ENCODE measurements around the gene SRSF4. TPM values are rescaled to one million over a fixed set of nuclear protein-coding genes. Genes with fewer than 3 reads are reported as not detected.

SRSF4 gene
- total and polyA plus RNA-seq, 9 of the 15 experiments (the other 6 are each of a cell fraction or from before 2014, with no cell fraction given), result 15.9 to 132 (median 82.0) TPM

DNA sequence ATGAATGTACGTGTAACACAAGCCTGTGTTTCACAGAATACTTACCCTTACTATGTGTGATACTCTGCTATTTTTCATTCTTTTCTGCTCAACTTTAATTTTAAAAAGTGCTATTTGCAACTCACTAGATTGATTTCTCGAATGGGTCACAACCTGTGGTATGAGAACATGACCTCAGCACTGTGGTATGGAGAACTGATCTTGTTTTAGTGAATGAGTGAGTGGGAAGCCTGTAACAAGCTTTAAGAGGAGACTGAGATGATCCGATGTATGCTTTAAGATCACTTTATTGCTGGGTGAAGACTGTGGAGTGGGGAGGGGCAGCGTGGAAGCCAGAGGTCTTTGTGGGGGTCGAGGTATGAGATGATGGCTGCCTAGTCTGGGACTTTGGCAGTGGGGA lies 27.5 kb upstream of the SRSF4 start:
- intact Hi-C loops (cut with micrococcal nuclease), result no loop called here
- TF ChIP-seq, protein P1, sequence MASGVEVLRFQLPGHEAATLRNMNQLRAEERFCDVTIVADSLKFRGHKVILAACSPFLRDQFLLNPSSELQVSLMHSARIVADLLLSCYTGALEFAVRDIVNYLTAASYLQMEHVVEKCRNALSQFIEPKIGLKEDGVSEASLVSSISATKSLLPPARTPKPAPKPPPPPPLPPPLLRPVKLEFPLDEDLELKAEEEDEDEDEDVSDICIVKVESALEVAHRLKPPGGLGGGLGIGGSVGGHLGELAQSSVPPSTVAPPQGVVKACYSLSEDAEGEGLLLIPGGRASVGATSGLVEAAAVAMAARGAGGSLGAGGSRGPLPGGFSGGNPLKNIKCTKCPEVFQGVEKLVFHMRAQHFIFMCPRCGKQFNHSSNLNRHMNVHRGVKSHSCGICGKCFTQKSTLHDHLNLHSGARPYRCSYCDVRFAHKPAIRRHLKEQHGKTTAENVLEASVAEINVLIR (CRISPR knock-in tag; IDR thresholded peaks at IDR 0.05), result no peak
- TF ChIP-seq ZNF431 (CRISPR knock-in tag; IDR thresholded peaks at IDR 0.05), result no peak
- no peak for TF ChIP-seq FOS (IDR thresholded peaks at IDR 0.05; ENCODE audit: extremely low read depth, insufficient read length)
- 0 out of 2 replicates have a peak, but pooled peaks have one; percentile 10 for TF ChIP-seq PHF8 (IDR thresholded peaks at IDR 0.05; ENCODE audit: borderline replicate concordance, low read length)
- BruUV-seq (replicated peaks), result no TSS peak
- no peak for ATAC-seq
- peaks cover 71% of the 10 kb centered on the region for H3K36me3 ChIP-seq (ENCODE audit: control insufficient read depth, insufficient read depth, low read length)
- H3K27ac ChIP-seq (ENCODE audit: extremely low read depth, low read depth, low read length), result no peak overlapping the region
- H3K79me2 ChIP-seq (ENCODE audit: control insufficient read depth, insufficient read depth, low read length), result no peaks in the 10 kb centered on the region
- ChIA-PET CTCF (ENCODE audit: low intra/inter-chr PET ratio) (no interaction called here), POLR2A (interaction anchor here (1.2 to 2.1 kb wide), 2 partner anchors 9 to 10 kb away, joined by 5 to 6 read pairs; no protein-coding TSS in a partner anchor)
- H3K9ac ChIP-seq (ENCODE audit: insufficient read depth in 1 of 2, low read depth in 2 of 2, low read length in 2 of 2), result no peak overlapping the region
- H2AFZ ChIP-seq (ENCODE audit: low read depth, low read length), result no peak overlapping the region
- FAIRE-seq, result no peak
- H4K20me1 ChIP-seq (replicated peaks; ENCODE audit: control insufficient read depth, insufficient read depth, low read length), result no peaks in the 10 kb centered on the region
- H3K9me1 ChIP-seq (ENCODE audit: control insufficient read depth, insufficient read depth, low read length), result no peaks in the 10 kb centered on the region
- WGBS (ENCODE audit: insufficient coverage, low coverage, missing lambda C conversion rate), result 83% methylated on average over 5 of the region's 5 CpGs
- DNase-seq (ENCODE audit: extremely low read depth in 1 of 4, low spot score in 3 of 4), result no peak
- in situ Hi-C loops (cut with MboI), result no loop called here
- H3K4me3 ChIP-seq, result no peak overlapping the region
- no peak overlapping the region for H3K4me2 ChIP-seq (ENCODE audit: insufficient read depth, low read length)
- no peaks in the 10 kb centered on the region for H3K9me3 ChIP-seq (replicated peaks; ENCODE audit: control insufficient read depth, insufficient read depth, low read depth, low read length)
- peaks cover 20% of the 10 kb centered on the region in 2 experiments; a peak in 4 of 5 replicates for H3K4me1 ChIP-seq (replicated peaks in 1 of 2; ENCODE audit: control insufficient read depth in 2 of 2, insufficient read depth in 2 of 2, low read length in 2 of 2)
- H3K27me3 ChIP-seq (ENCODE audit: control insufficient read depth in 2 of 2, insufficient read depth in 2 of 2, low read length in 2 of 2), result no peaks in the 10 kb centered on the region

DNA sequence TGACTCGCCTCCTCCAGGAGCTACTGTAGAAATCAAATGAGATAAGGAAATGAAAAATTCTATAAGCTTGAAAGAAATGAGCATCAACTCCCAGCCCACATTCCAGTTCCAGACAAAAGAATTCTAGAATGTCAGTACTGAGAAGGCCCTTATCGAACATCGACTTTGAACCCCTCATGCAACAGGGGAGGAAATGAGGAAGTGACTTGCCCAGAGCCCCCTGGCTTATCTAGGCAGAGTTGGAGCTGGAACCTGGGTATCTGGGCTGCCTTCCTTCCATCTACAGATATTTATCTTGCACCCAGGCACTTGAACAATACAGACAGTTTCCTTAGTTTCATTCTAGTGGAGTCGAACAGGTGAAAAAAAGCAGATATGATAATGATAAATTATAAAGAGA lies 26.7 kb upstream of the SRSF4 start:
- intact Hi-C loops (cut with micrococcal nuclease) (no loop called here), in situ Hi-C loops (cut with MboI) (no loop called here)
- no TSS peak for BruUV-seq (replicated peaks)
- Histone ChIP-seq H3K9me1 (ENCODE audit: control insufficient read depth, insufficient read depth, low read length) (no peaks in the 10 kb centered on the region), H3K4me1 (replicated peaks in 1 of 2; ENCODE audit: control insufficient read depth in 2 of 2, insufficient read depth in 2 of 2, low read length in 2 of 2) (peaks cover 20% of the 10 kb centered on the region in 2 experiments; a peak in 4 of 5 replicates), H3K9ac (ENCODE audit: insufficient read depth in 1 of 2, low read depth in 2 of 2, low read length in 2 of 2) (no peak overlapping the region), H3K27ac (ENCODE audit: extremely low read depth, low read depth, low read length) (no peak overlapping the region), H4K20me1 (replicated peaks; ENCODE audit: control insufficient read depth, insufficient read depth, low read length) (no peaks in the 10 kb centered on the region), H3K9me3 (replicated peaks; ENCODE audit: control insufficient read depth, insufficient read depth, low read depth, low read length) (no peaks in the 10 kb centered on the region), H3K4me3 (no peak overlapping the region), H3K36me3 (ENCODE audit: control insufficient read depth, insufficient read depth, low read length) (peaks cover 73% of the 10 kb centered on the region), H3K4me2 (ENCODE audit: insufficient read depth, low read length) (peak overlapping the region; percentile 28), H3K79me2 (ENCODE audit: control insufficient read depth, insufficient read depth, low read length) (no peaks in the 10 kb centered on the region), H3K27me3 (ENCODE audit: control insufficient read depth in 2 of 2, insufficient read depth in 2 of 2, low read length in 2 of 2) (no peaks in the 10 kb centered on the region), H2AFZ (ENCODE audit: low read depth, low read length) (no peak overlapping the region)
- ChIA-PET CTCF (ENCODE audit: low intra/inter-chr PET ratio) (no interaction called here), POLR2A (interaction anchor here (0.6 to 2.1 kb wide), 5 partner anchors 10 to 326 kb away, joined by 3 to 6 read pairs (median 3); no protein-coding TSS in a partner anchor)
- peak; percentile 52 for ATAC-seq
- DNase-seq (ENCODE audit: extremely low read depth in 1 of 4, low spot score in 3 of 4), result peak in 2 of 4 experiments; percentile 41 to 53
- WGBS (ENCODE audit: insufficient coverage, low coverage, missing lambda C conversion rate), result 12% methylated on average over 4 of the region's 4 CpGs
- no peak for FAIRE-seq
- TF ChIP-seq ARID2 (IDR thresholded peaks at IDR 0.05) (no peak), ATF7 (IDR thresholded peaks at IDR 0.05) (peak; percentile 19; the same call in 1 of the 2 replicates), ZNF707 (CRISPR knock-in tag; conservative IDR thresholded peaks at IDR 0.05) (no peak), ZNF431 (CRISPR knock-in tag; IDR thresholded peaks at IDR 0.05) (no peak), ILK (tag; IDR thresholded peaks at IDR 0.05; ENCODE audit: borderline replicate concordance, low read depth) (no peak), KAT8 (IDR thresholded peaks at IDR 0.05; ENCODE audit: low read depth) (no peak), TSC22D4 (tag; IDR thresholded peaks at IDR 0.05) (no peak), CHD2 (IDR thresholded peaks at IDR 0.05; ENCODE audit: low read depth, low read length) (no peak), PHB2 (IDR thresholded peaks at IDR 0.05; ENCODE audit: low read depth) (no peak)
- TF ChIP-seq, protein P2, sequence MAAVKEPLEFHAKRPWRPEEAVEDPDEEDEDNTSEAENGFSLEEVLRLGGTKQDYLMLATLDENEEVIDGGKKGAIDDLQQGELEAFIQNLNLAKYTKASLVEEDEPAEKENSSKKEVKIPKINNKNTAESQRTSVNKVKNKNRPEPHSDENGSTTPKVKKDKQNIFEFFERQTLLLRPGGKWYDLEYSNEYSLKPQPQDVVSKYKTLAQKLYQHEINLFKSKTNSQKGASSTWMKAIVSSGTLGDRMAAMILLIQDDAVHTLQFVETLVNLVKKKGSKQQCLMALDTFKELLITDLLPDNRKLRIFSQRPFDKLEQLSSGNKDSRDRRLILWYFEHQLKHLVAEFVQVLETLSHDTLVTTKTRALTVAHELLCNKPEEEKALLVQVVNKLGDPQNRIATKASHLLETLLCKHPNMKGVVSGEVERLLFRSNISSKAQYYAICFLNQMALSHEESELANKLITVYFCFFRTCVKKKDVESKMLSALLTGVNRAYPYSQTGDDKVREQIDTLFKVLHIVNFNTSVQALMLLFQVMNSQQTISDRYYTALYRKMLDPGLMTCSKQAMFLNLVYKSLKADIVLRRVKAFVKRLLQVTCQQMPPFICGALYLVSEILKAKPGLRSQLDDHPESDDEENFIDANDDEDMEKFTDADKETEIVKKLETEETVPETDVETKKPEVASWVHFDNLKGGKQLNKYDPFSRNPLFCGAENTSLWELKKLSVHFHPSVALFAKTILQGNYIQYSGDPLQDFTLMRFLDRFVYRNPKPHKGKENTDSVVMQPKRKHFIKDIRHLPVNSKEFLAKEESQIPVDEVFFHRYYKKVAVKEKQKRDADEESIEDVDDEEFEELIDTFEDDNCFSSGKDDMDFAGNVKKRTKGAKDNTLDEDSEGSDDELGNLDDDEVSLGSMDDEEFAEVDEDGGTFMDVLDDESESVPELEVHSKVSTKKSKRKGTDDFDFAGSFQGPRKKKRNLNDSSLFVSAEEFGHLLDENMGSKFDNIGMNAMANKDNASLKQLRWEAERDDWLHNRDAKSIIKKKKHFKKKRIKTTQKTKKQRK (IDR thresholded peaks at IDR 0.05; ENCODE audit: borderline replicate concordance, low read depth, low read length), result no peak

Data from K562 (cell line).